GM12878 (cell line): ENCODE results near the gene VPS33B. TPM values are rescaled to one million over a fixed set of nuclear protein-coding genes. Genes with fewer than 3 reads are reported as not detected.

Source experiments
- ATAC-seq: fragments of 200-7000 bp; cut with Tn5 transposase; 3 replicates; pipeline ENCODE4 v1.9.1; 2020; ENCODE audit warnings: mild to moderate bottlenecking, moderate library complexity
- BruUV-seq: library from RNA; stranded (reverse); fragments of 400-500 nt; replicated peaks from 2 replicates; lab custom pipeline; 2021; lab: Mats Ljungman, UMichigan
- CTCF ChIA-PET: fragments of 300-600 bp; sonication (Branson Sonifier 250); formaldehyde crosslinking; extraction: SDS; loops from one replicate; lab custom pipeline; 2021; ENCODE audit warnings: inconsistent platforms; lab: Yijun Ruan, JAX
- POLR2A ChIA-PET: fragments of 350-600 bp; formaldehyde crosslinking; extraction: SDS; loops from one replicate; lab custom pipeline; 2021; ENCODE audit warnings: inconsistent platforms; lab: Charles Lee
- RAD21 ChIA-PET: fragments of 300-600 bp; sonication (Branson Sonifier 250); formaldehyde crosslinking; loops from one replicate; lab custom pipeline; 2023; ENCODE audit warnings: antibody characterized with exemption; ENCODE audit not compliant: unreplicated experiment; lab: Charles Lee
- SMC1A ChIA-PET: fragments of 300-600 bp; sonication (Branson Sonifier 250); formaldehyde crosslinking; loops from one replicate; lab custom pipeline; 2023; ENCODE audit not compliant: unreplicated experiment, uncharacterized antibody; lab: Charles Lee
- DNase-seq: peaks from one replicate; pipeline ENCODE4 v3.0.0-alpha.2; 2011; ENCODE audit warnings: low read depth, low spot score
- FAIRE-seq: peaks from 3 replicates; lab custom pipeline; 2011; peaks lifted over from hg19 to GRCh38; lab: Jason Lieb, UNC
- H2AFZ ChIP-seq: 2 replicates; pipeline ENCODE4 v1.6.0; 2011; ENCODE audit warnings: low read depth, low read length, control low read depth; ENCODE audit not compliant: control insufficient read depth
- H3K27ac ChIP-seq: 2 replicates; pipeline ENCODE4 v1.5.1; 2011; ENCODE audit warnings: control low read depth; ENCODE audit not compliant: control insufficient read depth, insufficient read depth
- H3K27me3 ChIP-seq, 2 experiments: replicated peaks in 1 of 2; 2 replicates each; pipeline versions ENCODE4 v1.6.0 to v1.6.1; 2011; ENCODE audit warnings: low read length in 1 of 2; ENCODE audit not compliant: control insufficient read depth in 2 of 2, insufficient read depth in 2 of 2
- H3K36me3 ChIP-seq, 2 experiments: 2 replicates each; pipeline ENCODE4 v1.5.1; 2011; ENCODE audit warnings: low read length in 1 of 2; ENCODE audit not compliant: control insufficient read depth in 2 of 2, insufficient read depth in 2 of 2
- H3K4me1 ChIP-seq: 2 replicates; pipeline ENCODE4 v1.6.1; 2011; ENCODE audit warnings: mild to moderate bottlenecking, low read length, moderate library complexity, mixed read lengths; ENCODE audit not compliant: control insufficient read depth, insufficient read depth
- H3K4me2 ChIP-seq: 2 replicates; pipeline ENCODE4 v1.6.0; 2011; ENCODE audit warnings: control low read depth; ENCODE audit not compliant: control insufficient read depth, insufficient read depth
- H3K4me3 ChIP-seq: fragments of 200-600 bp; sonication (generic); 2 replicates; pipeline ENCODE4 v1.5.1; 2016
- H3K79me2 ChIP-seq: 2 replicates; pipeline ENCODE4 v1.6.0; 2011; ENCODE audit warnings: low read length; ENCODE audit not compliant: control insufficient read depth, insufficient read depth
- H3K9ac ChIP-seq: 2 replicates; pipeline ENCODE4 v1.8.0; 2011; ENCODE audit warnings: low read length, control low read depth, mixed read lengths; ENCODE audit not compliant: control insufficient read depth, insufficient read depth
- H3K9me3 ChIP-seq: replicated peaks from 3 replicates; pipeline ENCODE4 v1.5.1; 2011; ENCODE audit warnings: mild to moderate bottlenecking, low read length; ENCODE audit not compliant: control insufficient read depth, insufficient read depth
- H4K20me1 ChIP-seq: 2 replicates; pipeline ENCODE4 v1.6.0; 2011; ENCODE audit not compliant: control insufficient read depth, insufficient read depth
- MAX ChIP-seq: IDR thresholded peaks from 2 replicates; pipeline ENCODE4 v1.6.1; 2012; ENCODE audit warnings: low read depth, low read length, improper control_type of control experiment
- MTA2 ChIP-seq: fragments of 450-650 bp; IDR thresholded peaks from 2 replicates; pipeline ENCODE4 v1.6.1; 2016; ENCODE audit warnings: low read depth, mild to moderate bottlenecking, moderate library complexity
- NFYA ChIP-seq: IDR thresholded peaks from 2 replicates; pipeline ENCODE4 v1.6.1; 2011; ENCODE audit warnings: low read depth, mild to moderate bottlenecking, low read length, improper control_type of control experiment, borderline replicate concordance
- PAX5 ChIP-seq: IDR thresholded peaks from 2 replicates; pipeline ENCODE4 v1.6.1; 2011; ENCODE audit warnings: low read depth, low read length, borderline replicate concordance
- PAX8 ChIP-seq: fragments of 450-650 bp; IDR thresholded peaks from 2 replicates; pipeline ENCODE4 v1.6.1; 2017; ENCODE audit warnings: mild to moderate bottlenecking, moderate library complexity
- RAD21 ChIP-seq: IDR thresholded peaks from 2 replicates; pipeline ENCODE4 v1.6.1; 2011; ENCODE audit warnings: mild to moderate bottlenecking, low read depth, low read length, moderate library complexity; ENCODE audit not compliant: insufficient read depth
- TCF7 ChIP-seq: IDR thresholded peaks from 2 replicates; pipeline ENCODE4 v1.6.1; 2014; ENCODE audit warnings: antibody characterized with exemption, borderline replicate concordance
- WRNIP1 ChIP-seq: IDR thresholded peaks from 2 replicates; pipeline ENCODE4 v1.6.1; 2011; ENCODE audit warnings: low read depth, low read length, improper control_type of control experiment, borderline replicate concordance
- WGBS: methylation state at CpG from one replicate; pipeline ENCODE4 v1.1.6; 2016; ENCODE audit warnings: low lambda C conversion rate; ENCODE audit not compliant: insufficient replicate concordance, insufficient coverage; ENCODE audit errors: missing lambda C conversion rate; 5-methylcytosine and 5-hydroxymethylcytosine counted together
- in situ Hi-C: fragments of 300-500 bp; cut with MboI; formaldehyde crosslinking; loops from 9 replicates; pipeline ENCODE4 v1.14.3; 2018; ENCODE audit warnings: mixed read lengths
- intact Hi-C: fragments of 100-400 bp; cut with micrococcal nuclease; formaldehyde crosslinking; loops from one replicate; pipeline ENCODE4 v1.14.2; 2022; ENCODE audit not compliant: unreplicated experiment
- polyA plus RNA-seq, 11 experiments: library from polyadenylated mRNA; depleted of rRNA in 4 of 11; unstranded in 6 of 11; stranded (reverse) in 5 of 11; fragments of >200 nt; fragmentation: Nextera tagmentation in 4 of 11; fragmentation: Illumina TruSeq in 1 of 11; extraction: Ambion mirVana in 4 of 11; extraction: Trizol in 1 of 11; gene quantifications; 1 replicate in 1 of 11; 2 replicates in 10 of 11; pipeline versions ENCODE4 v1.2.1 to v1.2.3, GENCODE V29; 2011 to 2016; ENCODE audit warnings: inconsistent platforms in 2 of 11, missing spikeins in 2 of 11, low read depth in 1 of 11
- total RNA-seq, 4 experiments: library from RNA; depleted of rRNA in 3 of 4; stranded (reverse); fragments of >200 nt in 3 of 4; fragmentation: Illumina TruSeq in 1 of 4; extraction: Trizol in 1 of 4; gene quantifications; 2 replicates each; pipeline versions ENCODE4 v1.2.1 to v1.2.3, GENCODE V29; 2013 to 2021
- TF ChIP-seq, protein P1 (sequence below), 3 experiments: IDR thresholded peaks in 2 of 3; conservative IDR thresholded peaks in 1 of 3; 2 replicates each; pipeline ENCODE4 v1.5.1; 2011; ENCODE audit warnings: low read depth in 3 of 3, low read length in 3 of 3, mild to moderate bottlenecking in 3 of 3, control low read depth in 2 of 3, moderate library complexity in 2 of 3, inconsistent platforms in 1 of 3, mixed read lengths in 1 of 3; ENCODE audit not compliant: control insufficient read depth in 2 of 3, insufficient read depth in 1 of 3; ENCODE audit errors: extremely low read depth in 1 of 3

Gene VPS33B
- total and polyA plus RNA-seq, 10 of the 15 experiments (the other 5 are each of a cell fraction or from before 2014, with no cell fraction given) = 11.4 to 21.5 (median 15.2) TPM

- TF ChIP-seq TCF7 (no peak), RAD21 (peak; percentile 61; the same call in 1 of the 2 replicates)
- TF ChIP-seq, protein P1, sequence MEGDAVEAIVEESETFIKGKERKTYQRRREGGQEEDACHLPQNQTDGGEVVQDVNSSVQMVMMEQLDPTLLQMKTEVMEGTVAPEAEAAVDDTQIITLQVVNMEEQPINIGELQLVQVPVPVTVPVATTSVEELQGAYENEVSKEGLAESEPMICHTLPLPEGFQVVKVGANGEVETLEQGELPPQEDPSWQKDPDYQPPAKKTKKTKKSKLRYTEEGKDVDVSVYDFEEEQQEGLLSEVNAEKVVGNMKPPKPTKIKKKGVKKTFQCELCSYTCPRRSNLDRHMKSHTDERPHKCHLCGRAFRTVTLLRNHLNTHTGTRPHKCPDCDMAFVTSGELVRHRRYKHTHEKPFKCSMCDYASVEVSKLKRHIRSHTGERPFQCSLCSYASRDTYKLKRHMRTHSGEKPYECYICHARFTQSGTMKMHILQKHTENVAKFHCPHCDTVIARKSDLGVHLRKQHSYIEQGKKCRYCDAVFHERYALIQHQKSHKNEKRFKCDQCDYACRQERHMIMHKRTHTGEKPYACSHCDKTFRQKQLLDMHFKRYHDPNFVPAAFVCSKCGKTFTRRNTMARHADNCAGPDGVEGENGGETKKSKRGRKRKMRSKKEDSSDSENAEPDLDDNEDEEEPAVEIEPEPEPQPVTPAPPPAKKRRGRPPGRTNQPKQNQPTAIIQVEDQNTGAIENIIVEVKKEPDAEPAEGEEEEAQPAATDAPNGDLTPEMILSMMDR (IDR thresholded peaks at IDR 0.05 in 2 of 3, conservative IDR thresholded peaks at IDR 0.05 in 1 of 3; ENCODE audit: control insufficient read depth in 2 of 3, extremely low read depth in 1 of 3, insufficient read depth in 1 of 3, low read depth in 3 of 3, low read length in 3 of 3) = peak; percentile 62 to 86 (median 66)
These were observed 10.8 kb upstream of the VPS33B start (continued) for GRCh38 chr15:91032919-91033803.

DNA sequence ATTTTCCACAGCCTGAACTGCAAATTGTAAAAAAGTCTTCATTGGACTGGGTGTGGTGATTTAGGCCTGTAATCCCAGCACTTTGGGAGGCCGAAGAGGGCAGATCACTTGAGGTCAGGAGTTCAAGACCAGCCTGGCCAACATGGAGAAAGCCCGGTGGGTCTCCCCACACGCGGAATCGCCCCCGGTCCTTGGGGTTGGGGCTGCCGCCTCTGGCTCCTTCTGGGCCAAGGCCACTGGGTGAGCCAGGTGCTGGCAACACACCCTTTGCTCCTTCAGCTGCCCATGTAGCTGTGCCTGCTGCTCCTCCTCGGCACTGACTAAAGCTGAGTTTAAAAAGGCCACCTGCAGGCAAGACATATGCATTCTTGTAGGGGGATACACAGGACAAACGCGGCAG, 9.4 kb upstream of the VPS33B start:
- Histone ChIP-seq H3K9ac (no peak overlapping the region), H3K4me1 (no peaks in the 10 kb centered on the region), H3K9me3 (no peaks in the 10 kb centered on the region), H3K4me3 (no peak overlapping the region), H3K27ac (no peak overlapping the region), H3K36me3 (no peaks in the 10 kb centered on the region), H3K79me2 (no peaks in the 10 kb centered on the region), H4K20me1 (no peaks in the 10 kb centered on the region), H2AFZ (no peak overlapping the region), H3K27me3 (no peaks in the 10 kb centered on the region; a peak in 1 of 4 replicates), H3K4me2 (no peak overlapping the region)
- DNase-seq = no peak
- no peak for TF ChIP-seq NFYA
- TF ChIP-seq PAX8 = no peak
- no peak for TF ChIP-seq PAX5
- TF ChIP-seq MAX = no peak
- no peak for TF ChIP-seq WRNIP1
- TF ChIP-seq MTA2 = no peak
- ChIA-PET SMC1A (no interaction called here), POLR2A (no interaction called here), RAD21 (interaction anchor here (1.3 to 1.6 kb wide), 2 partner anchors 74 to 99 kb away, joined by 3 to 6 read pairs; partner anchors contain the start of gene HDDC3), CTCF (interaction anchor here (0.8 to 2.2 kb wide), 4 partner anchors 10 to 76 kb away, joined by 3 to 11 read pairs (median 4); no protein-coding TSS in a partner anchor)
- FAIRE-seq = no peak
- WGBS = 76% methylated on average over 10 of the region's 10 CpGs
- in situ Hi-C loops (no loop called here), intact Hi-C loops (no loop called here)
- ATAC-seq = no peak
- no TSS peak for BruUV-seq
